NCI-H524 treated with DMSO at 0.1 percent for 48 hours (cell line): ENCODE measurements around the gene CLCA2.

Source experiments
- DNase-seq: peaks from one replicate; lab custom pipeline; 2025; lab: John Stamatoyannopoulos, UW

Gene CLCA2

GRCh38 chr1:86429122-86429725 lies 5.3 kb downstream of the CLCA2 start:
- no peak for DNase-seq

- no peak for DNase-seq
These were observed 5.9 kb downstream of the CLCA2 start for GRCh38 chr1:86429835-86430234.

GRCh38 chr1:86430376-86430775 lies 6.4 kb downstream of the CLCA2 start:
- no peak for DNase-seq

- DNase-seq, result no peak
These were observed 10.1 kb downstream of the CLCA2 start for GRCh38 chr1:86434059-86434458.

- DNase-seq, result no peak
These were observed 11.4 kb downstream of the CLCA2 start for GRCh38 chr1:86435327-86435726.

- DNase-seq, result no peak
These were observed 12.1 kb downstream of the CLCA2 start for GRCh38 chr1:86436041-86436440.

- DNase-seq, result no peak
These were observed 17.6 kb downstream of the CLCA2 start for GRCh38 chr1:86441581-86441980.

- no peak for DNase-seq
These were observed 18.0 kb downstream of the CLCA2 start for GRCh38 chr1:86441997-86442396.

GRCh38 chr1:86445919-86446318 lies 21.9 kb downstream of the CLCA2 start:
- no peak for DNase-seq

- DNase-seq, result no peak
These were observed 23.3 kb downstream of the CLCA2 start for GRCh38 chr1:86447198-86447790.

GRCh38 chr1:86448670-86449069 lies 24.7 kb downstream of the CLCA2 start:
- DNase-seq, result no peak

- DNase-seq, result no peak
These were observed 25.1 kb downstream of the CLCA2 start for GRCh38 chr1:86449103-86449502.

GRCh38 chr1:86450847-86451246 lies 26.9 kb downstream of the CLCA2 start:
- DNase-seq, result no peak

- DNase-seq, result no peak
These were observed 29.7 kb downstream of the CLCA2 start for GRCh38 chr1:86453664-86454063.

GRCh38 chr1:86455073-86455472 lies 31.1 kb downstream of the CLCA2 start:
- no peak for DNase-seq

GRCh38 chr1:86460998-86461397 lies 37.0 kb downstream of the CLCA2 start:
- no peak for DNase-seq

GRCh38 chr1:86461482-86461881 lies 37.5 kb downstream of the CLCA2 start:
- DNase-seq, result no peak

GRCh38 chr1:86464819-86465218 lies 40.8 kb downstream of the CLCA2 start:
- DNase-seq, result no peak

GRCh38 chr1:86466109-86466844 lies 42.3 kb downstream of the CLCA2 start:
- DNase-seq, result peak; percentile 20

- DNase-seq, result no peak
These were observed 43.0 kb downstream of the CLCA2 start for GRCh38 chr1:86466986-86467385.

- no peak for DNase-seq
These were observed 44.6 kb downstream of the CLCA2 start, which contains the start of gene CLCA1 for GRCh38 chr1:86468501-86468977. Gene CLCA1 (plus strand): TSS chr1:86468927. CDS start chr1:86468972, 45 bp downstream.

- DNase-seq, result no peak
These were observed 46.9 kb downstream of the CLCA2 start for GRCh38 chr1:86470859-86471258.

- DNase-seq, result no peak
These were observed 47.3 kb downstream of the CLCA2 start for GRCh38 chr1:86471291-86471690.
